Activated CD4-positive, alpha-beta T cell treated with anti-CD3 and anti-CD28 coated beads, Interleukin-2, Interleukin-6, amounts not matched to agents 100 ng/mL and 50 ng/mL, durations not matched to agents 16 hours and 8 hours (primary cell): ENCODE measurements around the gene CENPA.

Experiments
- DNase-seq: peaks from one replicate; pipeline ENCODE4 v3.0.0-alpha.2; 2020

CENPA gene

GRCh38 chr2:26763019-26763418, 22.8 kb upstream of the CENPA start:
- no peak for DNase-seq

GRCh38 chr2:26764078-26764887, 21.6 kb upstream of the CENPA start, which contains the start of gene SLC35F6:
TSS of gene SLC35F6 (plus strand) at chr2:26764284. CDS start at chr2:26764350, 66 bp downstream.
- DNase-seq: peak; percentile 88

GRCh38 chr2:26764906-26765305, 20.9 kb upstream of the CENPA start:
- no peak for DNase-seq

GRCh38 chr2:26765475-26766200, 20.2 kb upstream of the CENPA start:
- DNase-seq: no peak

- no peak for DNase-seq
Observed at GRCh38 chr2:26767129-26767528, 18.7 kb upstream of the CENPA start.

GRCh38 chr2:26767894-26768487, 17.9 kb upstream of the CENPA start:
- DNase-seq: no peak

- DNase-seq: no peak
Observed at GRCh38 chr2:26768759-26769088, 17.1 kb upstream of the CENPA start.

GRCh38 chr2:26769089-26769761, 16.6 kb upstream of the CENPA start:
- peak; percentile 67 for DNase-seq

- DNase-seq: peak; percentile 35
Observed at GRCh38 chr2:26770986-26771586, 14.8 kb upstream of the CENPA start.

- peak; percentile 62 for DNase-seq
Observed at GRCh38 chr2:26772064-26773001, 13.5 kb upstream of the CENPA start.

- no peak for DNase-seq
Observed at GRCh38 chr2:26776195-26776800, 9.6 kb upstream of the CENPA start.

GRCh38 chr2:26778098-26778497, 7.8 kb upstream of the CENPA start:
- DNase-seq: no peak

- DNase-seq: no peak
Observed at GRCh38 chr2:26778507-26778906, 7.3 kb upstream of the CENPA start.

- no peak for DNase-seq
Observed at GRCh38 chr2:26780203-26780760, 5.6 kb upstream of the CENPA start.

- no peak for DNase-seq
Observed at GRCh38 chr2:26782876-26783704, 2.8 kb upstream of the CENPA start.

GRCh38 chr2:26784570-26785234, 1.2 kb upstream of the CENPA start:
- DNase-seq: no peak

- DNase-seq: peak; percentile 46
Observed at GRCh38 chr2:26786207-26787028, 562 bp downstream of the CENPA start.

- no peak for DNase-seq
Observed at GRCh38 chr2:26792720-26793119, 6.9 kb downstream of the CENPA start.
